Pancreas (tissue), 10 donors: ENCODE measurements around the gene ITGB2. TPM values are rescaled to one million over a fixed set of nuclear protein-coding genes. Genes with fewer than 3 reads are reported as not detected.
"Not testable (repeated sequence)": the region's sequence is repeated elsewhere in the genome, so short reads cannot be mapped to it uniquely, and the experiment has no call there.

ENCODE experiments used
- ATAC-seq, 4 donors: fragments of 200-7000 bp; cut with Tn5 transposase; one replicate each; pipeline versions ENCODE4 v1.8.0 to v1.9.1; 2020; ENCODE audit warnings: mild to moderate bottlenecking in 4 of 4, moderate library complexity in 4 of 4
- DNase-seq, 6 donors: peaks; one replicate each; pipeline ENCODE4 v3.0.0-alpha.2; 2020
- FAIRE-seq: peaks from 2 replicates; lab custom pipeline; 2012; peaks lifted over from hg19 to GRCh38; lab: Jason Lieb, UNC
- H3K27ac ChIP-seq, 4 donors: fragments of 200-600 bp; sonication (generic); 1 replicate in 3 of 4; 2 replicates in 1 of 4; pipeline versions ENCODE4 v1.5.0 to v1.8.0; 2020
- H3K27me3 ChIP-seq, 4 donors: fragments of 200-600 bp; one replicate each; pipeline ENCODE4 v1.8.0; 2021
- H3K36me3 ChIP-seq, 3 donors: fragments of 200-600 bp; sonication (generic) in 1 of 3; one replicate each; pipeline versions ENCODE4 v1.5.0 to v1.8.0; 2020 to 2021
- H3K4me1 ChIP-seq, 3 donors: fragments of 200-600 bp; one replicate each; pipeline ENCODE4 v1.8.0; 2021
- H3K4me3 ChIP-seq, 4 donors: fragments of 200-600 bp; sonication (generic) in 2 of 4; one replicate each; pipeline versions ENCODE4 v1.5.0 to v1.8.0; 2020 to 2021
- H3K9me3 ChIP-seq, 4 donors: fragments of 200-600 bp; one replicate each; pipeline ENCODE4 v1.8.0; 2021
- CTCF ChIP-seq, 4 donors: fragments of 200-600 bp; sonication (generic) in 3 of 4; IDR thresholded peaks; one replicate each; pipeline versions ENCODE4 v1.5.0 to v1.8.0; 2021; ENCODE audit warnings: antibody characterized with exemption in 4 of 4
- WGBS, 2 donors: extraction: QIAGEN DNeasy Blood & Tissue Kit; methylation state at CpG; one replicate each; pipeline ENCODE4 v1.1.7; 2013; 5-methylcytosine and 5-hydroxymethylcytosine counted together
- intact Hi-C, 3 donors: fragments of 100-400 bp; cut with DNase I; formaldehyde crosslinking; loops; one replicate each; pipeline versions ENCODE4 v1.11.1 to v1.14.2; 2022
- polyA plus RNA-seq, 2 donors: library from polyadenylated mRNA; stranded (reverse); fragments of 200-250 nt; gene quantifications; one replicate each; pipeline ENCODE4 v1.2.3, GENCODE V29; 2013
- total RNA-seq, 6 donors: library from RNA; stranded (reverse); fragmentation: NEBNext Ultra II Directional in 4 of 6; extraction: Animal tissue kit (Norgen Biotek cat#: 25700) in 4 of 6; gene quantifications; one replicate each; pipeline versions ENCODE4 v1.2.1 to v1.2.4, GENCODE V29; 2021 to 2023
- donor health status: healthy with polysubstance abuse.
- donor health status: DM: no; HTN: no; CAD: no; lungs with moderate emphysema.
- donor health status: DM: no; HTN: no; CAD: no.
- donor health status: control.
- donor health status: control.
- donor health status: Bipolar disorder and iron deficiency.
- donor health status: DM: yes; HTN: yes; CAD: no.
- donor health status: DM: no; HTN: no; CAD: no.
- donor health status: DM: no; HTN: no; CAD: no.
- donor health status: DM: yes; HTN: yes; CAD: no.

Gene ITGB2
- total and polyA plus RNA-seq, 8 donors = 1.1 to 88.0 (median 11.6) TPM

- TF ChIP-seq CTCF (IDR thresholded peaks at IDR 0.05) = no peak
- H3K27me3 ChIP-seq = peaks cover 0 to 4% (median 0%) of the 10 kb centered on the region in 4 donors
- 1 to 3% methylated on average over 19 of the region's 19 CpGs for WGBS, 2 donors
- H3K4me3 ChIP-seq = peak overlapping the region in 1 of 4 donors; percentile 48
- no peak overlapping the region for H3K27ac ChIP-seq
- intact Hi-C loops = loop anchor here in 1 of 3 donors (10.0 kb wide), 1 partner anchor 126 kb away; the partner anchor contains the start of gene UBE2G2
- ATAC-seq = peak in 3 of 4 donors; percentile 7 to 13 (median 12)
- H3K36me3 ChIP-seq = no peaks in the 10 kb centered on the region
- H3K9me3 ChIP-seq = no peaks in the 10 kb centered on the region
- DNase-seq = peak in 2 of 6 donors; percentile 19 to 43
- peaks cover 0 to 9% (median 8%) of the 10 kb centered on the region in 3 donors for H3K4me1 ChIP-seq
- no peak for FAIRE-seq
These were observed 10.4 kb upstream of the ITGB2 start for GRCh38 chr21:44931137-44931500.

- WGBS, 2 donors = 22 to 28% methylated on average over 12 of the region's 12 CpGs
- DNase-seq (peak in 4 of 6 donors; percentile 9 to 54 (median 34)), ATAC-seq (no peak), FAIRE-seq (no peak)
- Histone ChIP-seq H3K4me3 (no peak overlapping the region), H3K4me1 (peaks cover 0 to 9% (median 8%) of the 10 kb centered on the region in 3 donors), H3K27ac (no peak overlapping the region), H3K36me3 (no peaks in the 10 kb centered on the region), H3K27me3 (peaks cover 0 to 4% (median 0%) of the 10 kb centered on the region in 4 donors), H3K9me3 (no peaks in the 10 kb centered on the region)
- intact Hi-C loops = loop anchor here in 1 of 3 donors (10.0 kb wide), 1 partner anchor 126 kb away; the partner anchor contains the start of gene UBE2G2
- TF ChIP-seq CTCF (IDR thresholded peaks at IDR 0.05) = no peak
These were observed 9.9 kb upstream of the ITGB2 start for GRCh38 chr21:44930543-44930981.

GRCh38 chr21:44929799-44930542, 9.3 kb upstream of the ITGB2 start:
- no peak for TF ChIP-seq CTCF (IDR thresholded peaks at IDR 0.05)
- Histone ChIP-seq H3K4me3 (no peak overlapping the region), H3K9me3 (no peaks in the 10 kb centered on the region), H3K4me1 (peaks cover 0 to 9% (median 8%) of the 10 kb centered on the region in 3 donors), H3K27me3 (peaks cover 0 to 4% (median 0%) of the 10 kb centered on the region in 4 donors), H3K27ac (no peak overlapping the region), H3K36me3 (no peaks in the 10 kb centered on the region)
- DNase-seq (peak in 2 of 6 donors; percentile 9 to 34), ATAC-seq (no peak), FAIRE-seq (no peak)
- intact Hi-C loops = loop anchor here in 1 of 3 donors (10.0 kb wide), 1 partner anchor 125 kb away; the partner anchor contains the start of gene UBE2G2
- 41 to 45% methylated on average over 9 of the region's 9 CpGs for WGBS, 2 donors

DNA sequence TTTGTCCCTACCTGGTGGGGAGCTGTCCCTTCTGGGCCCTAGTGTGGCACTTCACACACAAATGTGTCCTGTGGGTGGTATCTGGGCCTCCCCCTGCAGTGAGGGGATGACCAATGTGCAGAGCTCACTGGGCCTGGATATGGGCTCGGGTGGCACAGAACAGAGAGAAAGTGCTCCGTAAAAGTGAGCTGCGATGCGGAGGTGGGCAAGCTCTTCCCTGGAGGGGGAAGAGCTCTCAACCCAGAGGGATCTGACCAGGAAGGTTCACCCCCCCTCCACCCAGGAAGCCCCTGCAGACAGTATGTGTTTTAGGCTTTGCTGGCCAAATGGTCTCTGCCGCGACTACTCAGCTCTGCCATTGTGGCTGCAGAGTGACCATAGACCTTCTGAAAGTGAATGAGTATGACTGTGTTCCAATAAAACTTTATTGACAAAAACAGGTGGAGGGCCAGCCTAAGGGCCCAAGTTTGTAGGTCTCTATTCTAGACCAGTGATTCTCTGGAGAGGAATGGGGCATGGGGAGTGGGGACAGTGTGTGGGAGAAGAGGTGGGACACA, 8.6 kb upstream of the ITGB2 start:
- no peak for ATAC-seq
- no peak for TF ChIP-seq CTCF (IDR thresholded peaks at IDR 0.05)
- no peak overlapping the region for H3K27ac ChIP-seq
- no peaks in the 10 kb centered on the region for H3K9me3 ChIP-seq
- peak in 1 of 6 donors; percentile 35 for DNase-seq
- 74 to 91% methylated on average over 6 of the region's 6 CpGs for WGBS, 2 donors
- no peak for FAIRE-seq
- intact Hi-C loops = no loop called here
- no peaks in the 10 kb centered on the region for H3K36me3 ChIP-seq
- peaks cover 0 to 9% (median 8%) of the 10 kb centered on the region in 3 donors for H3K4me1 ChIP-seq
- no peak overlapping the region for H3K4me3 ChIP-seq
- H3K27me3 ChIP-seq = peaks cover 0 to 4% (median 0%) of the 10 kb centered on the region in 4 donors

GRCh38 chr21:44928500-44929241, 8.0 kb upstream of the ITGB2 start:
- H3K36me3 ChIP-seq, H3K27ac ChIP-seq, H3K4me1 ChIP-seq, ATAC-seq, H3K27me3 ChIP-seq, H3K4me3 ChIP-seq, H3K9me3 ChIP-seq, FAIRE-seq, intact Hi-C loops: not testable (repeated sequence)
- peak in 1 of 6 donors; percentile 41 for DNase-seq
- WGBS, 2 donors = 33 to 48% methylated on average over 16 of the region's 16 CpGs
